Cardiac muscle cell (in vitro differentiated cells and primary cell): ENCODE data around the gene TTLL6. TPM values are rescaled to one million over a fixed set of nuclear protein-coding genes. Genes with fewer than 3 reads are reported as not detected.
"Not testable (repeated sequence)": the region's sequence is repeated elsewhere in the genome, so short reads cannot be mapped to it uniquely, and the experiment has no call there.

Experiments
- DNase-seq, 2 donors: peaks; one replicate each; pipeline versions ENCODE4 v3.0.0 to v3.0.0-alpha.2; 2010 to 2017; ENCODE audit warnings: low read depth in 1 of 2, low spot score in 1 of 2
- H3K27ac ChIP-seq: fragments of 200-600 bp; sonication (generic); 2 replicates; pipeline ENCODE4 v1.5.1; 2016
- H3K27me3 ChIP-seq: fragments of 200-600 bp; sonication (generic); 2 replicates; pipeline ENCODE4 v1.6.0; 2016; ENCODE audit warnings: control low read depth
- H3K36me3 ChIP-seq: fragments of 200-600 bp; sonication (generic); 2 replicates; pipeline ENCODE4 v1.5.1; 2016; ENCODE audit warnings: control low read depth
- H3K4me1 ChIP-seq: fragments of 200-600 bp; sonication (generic); 2 replicates; pipeline ENCODE4 v1.8.1; 2017; ENCODE audit warnings: low read depth, mild to moderate bottlenecking, mixed run types
- H3K4me3 ChIP-seq: fragments of 200-600 bp; sonication (generic); 2 replicates; pipeline ENCODE4 v1.5.1; 2016; ENCODE audit warnings: mild to moderate bottlenecking
- H3K9me3 ChIP-seq: fragments of 200-600 bp; sonication (generic); 2 replicates; pipeline ENCODE4 v1.5.1; 2017; ENCODE audit warnings: low read depth, mild to moderate bottlenecking, control low read depth
- polyA plus RNA-seq: library from polyadenylated mRNA; unstranded; fragments of >200 nt; fragmentation: Nextera tagmentation; extraction: Ambion mirVana; gene quantifications from 2 replicates; pipeline ENCODE4 v1.2.1, GENCODE V29; 2016
- total RNA-seq: library from RNA; depleted of rRNA; stranded (reverse); fragments of >200 nt; gene quantifications from 2 replicates; pipeline ENCODE4 v1.2.3, GENCODE V29; 2016
- TF ChIP-seq, protein P1 (sequence below): IDR thresholded peaks from 2 replicates; pipeline ENCODE4 v1.5.1; 2012; ENCODE audit warnings: low read depth, mild to moderate bottlenecking, low read length

Gene TTLL6
- total and polyA plus RNA-seq, 2 experiments from 2014 or later: 0.03 TPM; not detected in 1

- TF ChIP-seq, protein P1, sequence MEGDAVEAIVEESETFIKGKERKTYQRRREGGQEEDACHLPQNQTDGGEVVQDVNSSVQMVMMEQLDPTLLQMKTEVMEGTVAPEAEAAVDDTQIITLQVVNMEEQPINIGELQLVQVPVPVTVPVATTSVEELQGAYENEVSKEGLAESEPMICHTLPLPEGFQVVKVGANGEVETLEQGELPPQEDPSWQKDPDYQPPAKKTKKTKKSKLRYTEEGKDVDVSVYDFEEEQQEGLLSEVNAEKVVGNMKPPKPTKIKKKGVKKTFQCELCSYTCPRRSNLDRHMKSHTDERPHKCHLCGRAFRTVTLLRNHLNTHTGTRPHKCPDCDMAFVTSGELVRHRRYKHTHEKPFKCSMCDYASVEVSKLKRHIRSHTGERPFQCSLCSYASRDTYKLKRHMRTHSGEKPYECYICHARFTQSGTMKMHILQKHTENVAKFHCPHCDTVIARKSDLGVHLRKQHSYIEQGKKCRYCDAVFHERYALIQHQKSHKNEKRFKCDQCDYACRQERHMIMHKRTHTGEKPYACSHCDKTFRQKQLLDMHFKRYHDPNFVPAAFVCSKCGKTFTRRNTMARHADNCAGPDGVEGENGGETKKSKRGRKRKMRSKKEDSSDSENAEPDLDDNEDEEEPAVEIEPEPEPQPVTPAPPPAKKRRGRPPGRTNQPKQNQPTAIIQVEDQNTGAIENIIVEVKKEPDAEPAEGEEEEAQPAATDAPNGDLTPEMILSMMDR: no peak
- Histone ChIP-seq H3K9me3 (no peaks in the 10 kb centered on the region), H3K4me1 (no peaks in the 10 kb centered on the region), H3K36me3 (no peaks in the 10 kb centered on the region), H3K4me3 (no peak overlapping the region), H3K27ac (no peak overlapping the region), H3K27me3 (peaks cover 100% of the 10 kb centered on the region)
- no peak for DNase-seq
Measured at GRCh38 chr17:48717367-48718226, 99.4 kb downstream of the TTLL6 start.

- DNase-seq, H3K9me3 ChIP-seq, H3K4me1 ChIP-seq, H3K4me3 ChIP-seq, H3K27ac ChIP-seq, H3K36me3 ChIP-seq: not testable (repeated sequence)
- peaks cover 99% of the 10 kb centered on the region for H3K27me3 ChIP-seq
Measured at GRCh38 chr17:48716549-48716948, 100.5 kb downstream of the TTLL6 start.

DNA sequence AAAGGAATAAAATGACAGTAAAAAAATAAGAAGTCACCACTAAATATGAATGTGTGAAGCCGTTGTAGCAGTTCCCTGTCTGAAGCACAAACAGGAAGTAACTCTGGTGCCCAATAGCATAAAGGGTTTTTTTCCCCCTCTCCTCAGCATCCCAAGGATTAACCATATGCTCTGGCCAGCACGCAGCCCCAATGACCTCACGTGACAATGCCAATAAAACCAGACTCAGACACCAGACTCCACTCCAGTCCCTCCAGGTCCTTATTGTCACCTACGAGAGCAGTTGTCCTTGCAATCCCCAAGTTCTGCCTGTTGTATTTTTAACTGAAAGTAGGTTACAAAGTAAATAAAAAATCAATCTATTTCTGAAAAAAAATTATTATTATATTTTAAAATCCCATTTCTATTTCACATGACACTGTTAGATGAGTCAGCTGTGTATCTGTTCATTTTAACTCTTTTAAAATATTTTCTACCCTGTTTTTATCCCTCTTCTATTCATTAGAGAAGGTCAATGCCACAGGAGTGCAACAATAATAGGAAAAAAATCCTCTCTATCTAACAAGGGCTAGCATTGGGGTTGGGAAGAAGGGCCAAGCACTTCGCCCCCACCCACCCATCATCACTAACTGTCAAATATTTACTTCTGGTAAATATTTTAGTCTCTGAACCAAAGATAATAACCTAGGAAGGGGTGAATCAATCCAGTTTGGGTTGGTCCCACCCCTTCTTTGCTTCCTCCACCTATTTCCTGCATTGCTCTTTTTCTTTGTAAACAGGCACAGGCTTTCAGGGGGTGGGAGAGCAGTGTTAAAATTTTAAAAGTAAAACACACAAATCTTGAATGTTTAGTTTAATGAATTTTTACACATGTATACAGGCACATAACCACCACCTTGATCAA is 101.3 kb downstream of the TTLL6 start:
- Histone ChIP-seq H3K9me3 (no peaks in the 10 kb centered on the region), H3K27me3 (peaks cover 99% of the 10 kb centered on the region)

More for the DNA sequence above, 101.3 kb downstream of the TTLL6 start:
- no peak for DNase-seq
- H3K4me1 ChIP-seq: no peaks in the 10 kb centered on the region
- no peak overlapping the region for H3K27ac ChIP-seq
- H3K4me3 ChIP-seq: no peak overlapping the region
- H3K36me3 ChIP-seq: no peaks in the 10 kb centered on the region
- TF ChIP-seq, protein P1: no peak

Other genes starting within 250 kb of the TTLL6 start
- gene HOXB4, start 238.9 kb downstream of the TTLL6 start, total RNA-seq: 12.2 and 12.5 TPM in 2 replicates
- 5.4 TPM in 2 replicates for gene HOXB4, start 238.9 kb downstream of the TTLL6 start, polyA plus RNA-seq
- 37.7 and 42.4 TPM in 2 replicates for gene HOXB3, start 227.0 kb downstream of the TTLL6 start, total RNA-seq
- gene HOXB3, start 227.0 kb downstream of the TTLL6 start, polyA plus RNA-seq: 24.7 and 24.9 TPM in 2 replicates
- gene HOXB5, start 223.4 kb downstream of the TTLL6 start, total RNA-seq: 0.24 TPM in 1 of 2 replicates, not detected in the other
- gene HOXB5, start 223.4 kb downstream of the TTLL6 start, polyA plus RNA-seq: 0.46 and 1.9 TPM in 2 replicates
- 0.12 TPM in 1 of 2 replicates, not detected in the other for gene HOXB6, start 212.2 kb downstream of the TTLL6 start, total RNA-seq
- not detected in 2 replicates for gene HOXB6, start 212.2 kb downstream of the TTLL6 start, polyA plus RNA-seq
- gene HOXB7, start 206.2 kb downstream of the TTLL6 start, total RNA-seq: not detected in 2 replicates
- 0.81 TPM in 1 of 2 replicates, not detected in the other for gene HOXB7, start 206.2 kb downstream of the TTLL6 start, polyA plus RNA-seq
- gene HOXB8, start 201.9 kb downstream of the TTLL6 start, total RNA-seq: not detected in 2 replicates
- not detected in 2 replicates for gene HOXB8, start 201.9 kb downstream of the TTLL6 start, polyA plus RNA-seq
- gene HOXB9, start 190.9 kb downstream of the TTLL6 start, total RNA-seq: not detected in 2 replicates
- not detected in 2 replicates for gene HOXB9, start 190.9 kb downstream of the TTLL6 start, polyA plus RNA-seq
- not detected in 2 replicates for gene PRAC1, start 94.7 kb downstream of the TTLL6 start, total RNA-seq
- gene PRAC1, start 94.7 kb downstream of the TTLL6 start, polyA plus RNA-seq: not detected in 2 replicates
- gene PRAC2, start 94.0 kb downstream of the TTLL6 start, total RNA-seq: not detected in 2 replicates
- gene PRAC2, start 94.0 kb downstream of the TTLL6 start, polyA plus RNA-seq: not detected in 2 replicates
- gene HOXB13, start 88.5 kb downstream of the TTLL6 start, total RNA-seq: not detected in 2 replicates
- not detected in 2 replicates for gene HOXB13, start 88.5 kb downstream of the TTLL6 start, polyA plus RNA-seq
- gene CALCOCO2, start 13.8 kb upstream of the TTLL6 start, total RNA-seq: 23.8 and 35.3 TPM in 2 replicates
- gene CALCOCO2, start 13.8 kb upstream of the TTLL6 start, polyA plus RNA-seq: 38.6 and 56.4 TPM in 2 replicates
- 160 and 303 TPM in 2 replicates for gene ATP5MC1, start 75.6 kb upstream of the TTLL6 start, total RNA-seq
- gene ATP5MC1, start 75.6 kb upstream of the TTLL6 start, polyA plus RNA-seq: 455 and 810 TPM in 2 replicates
- 52.7 and 54.1 TPM in 2 replicates for gene UBE2Z, start 91.2 kb upstream of the TTLL6 start, total RNA-seq
- 61.7 and 64.2 TPM in 2 replicates for gene UBE2Z, start 91.2 kb upstream of the TTLL6 start, polyA plus RNA-seq
- gene SNF8, start 127.6 kb upstream of the TTLL6 start, total RNA-seq: 114 and 187 TPM in 2 replicates
- gene SNF8, start 127.6 kb upstream of the TTLL6 start, polyA plus RNA-seq: 132 and 315 TPM in 2 replicates
- not detected in 2 replicates for gene GIP, start 151.4 kb upstream of the TTLL6 start, total RNA-seq
- 0.66 TPM in 1 of 2 replicates, not detected in the other for gene GIP, start 151.4 kb upstream of the TTLL6 start, polyA plus RNA-seq
- gene IGF2BP1, start 180.2 kb upstream of the TTLL6 start, total RNA-seq: 55.1 and 74.0 TPM in 2 replicates
- 18.7 and 41.7 TPM in 2 replicates for gene IGF2BP1, start 180.2 kb upstream of the TTLL6 start, polyA plus RNA-seq